ENCODE results near the gene UGT1A5. TPM values are rescaled to one million over a fixed set of nuclear protein-coding genes. Genes with fewer than 3 reads are reported as not detected.

UGT1A5 gene
- total and polyA plus RNA-seq, 2 of the 8 experiments (the other 6 are each of a cell fraction or from before 2014, with no cell fraction given), result not detected

GRCh38 chr2:233792720-233793119 is 80.0 kb downstream of the UGT1A5 start (continued):
- no peak for TF ChIP-seq CHD7 (IDR thresholded peaks at IDR 0.05; ENCODE audit: insufficient replicate concordance, low read length)
- no peak for TF ChIP-seq RFX5 (IDR thresholded peaks at IDR 0.05; ENCODE audit: borderline replicate concordance, low read depth, low read length)

Measured in H1 (cell line).